K562 treated with DMSO at 1 percent for 4 hours (cell line): Measurements from ENCODE around the gene PTBP1. TPM values are rescaled to one million over a fixed set of nuclear protein-coding genes. Genes with fewer than 3 reads are reported as not detected.

ENCODE experiments used
- total RNA-seq: library from RNA; unstranded; fragments of 300-600 nt; gene quantifications from 2 replicates; pipeline ENCODE4 v1.2.3, GENCODE V29; 2022; ENCODE audit not compliant: insufficient read depth

PTBP1 gene
- total RNA-seq = 358 and 442 TPM in 2 replicates

DNA sequence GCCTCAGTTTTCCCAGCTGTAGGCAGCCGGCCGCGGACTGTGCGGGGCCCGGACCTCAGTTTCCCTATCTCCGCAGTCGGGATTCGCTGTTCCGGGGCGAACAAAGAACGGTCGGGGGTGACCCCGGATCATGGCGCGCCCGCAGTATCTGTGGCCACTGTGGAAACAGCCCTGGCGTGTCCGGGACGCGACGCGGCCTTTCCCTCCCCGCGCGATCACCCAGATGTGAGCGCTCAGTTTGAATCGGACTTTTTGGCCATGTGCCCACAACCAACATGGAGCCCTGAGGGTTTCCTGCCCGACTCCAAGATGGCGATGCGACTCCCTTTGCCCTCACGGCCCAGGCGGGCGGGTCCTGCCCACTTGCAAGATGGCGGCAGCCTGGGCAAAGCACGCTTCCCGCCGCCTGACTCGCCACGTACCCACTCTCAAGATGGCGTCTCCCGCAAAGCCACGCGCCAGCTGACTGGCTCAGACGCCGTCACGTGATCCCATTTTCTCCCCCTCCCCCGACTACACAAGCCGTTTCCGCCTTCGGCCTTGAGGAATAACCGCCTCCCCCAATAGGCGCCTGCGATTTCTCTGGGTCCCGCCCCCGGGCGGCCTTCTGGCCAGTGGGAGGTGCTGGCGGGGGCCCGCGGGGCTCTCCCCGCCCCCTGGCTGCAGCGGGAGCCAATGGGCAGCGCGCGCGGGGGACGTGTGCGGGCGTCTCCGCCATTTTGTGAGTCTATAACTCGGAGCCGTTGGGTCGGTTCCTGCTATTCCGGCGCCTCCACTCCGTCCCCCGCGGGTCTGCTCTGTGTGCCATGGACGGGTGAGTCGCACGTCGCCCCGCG, at the start of gene PTBP1:
TSS of gene PTBP1 (plus strand) at position 761 of the 836 bp plus-strand sequence. CDS start at position 807, 46 bp downstream.

DNA sequence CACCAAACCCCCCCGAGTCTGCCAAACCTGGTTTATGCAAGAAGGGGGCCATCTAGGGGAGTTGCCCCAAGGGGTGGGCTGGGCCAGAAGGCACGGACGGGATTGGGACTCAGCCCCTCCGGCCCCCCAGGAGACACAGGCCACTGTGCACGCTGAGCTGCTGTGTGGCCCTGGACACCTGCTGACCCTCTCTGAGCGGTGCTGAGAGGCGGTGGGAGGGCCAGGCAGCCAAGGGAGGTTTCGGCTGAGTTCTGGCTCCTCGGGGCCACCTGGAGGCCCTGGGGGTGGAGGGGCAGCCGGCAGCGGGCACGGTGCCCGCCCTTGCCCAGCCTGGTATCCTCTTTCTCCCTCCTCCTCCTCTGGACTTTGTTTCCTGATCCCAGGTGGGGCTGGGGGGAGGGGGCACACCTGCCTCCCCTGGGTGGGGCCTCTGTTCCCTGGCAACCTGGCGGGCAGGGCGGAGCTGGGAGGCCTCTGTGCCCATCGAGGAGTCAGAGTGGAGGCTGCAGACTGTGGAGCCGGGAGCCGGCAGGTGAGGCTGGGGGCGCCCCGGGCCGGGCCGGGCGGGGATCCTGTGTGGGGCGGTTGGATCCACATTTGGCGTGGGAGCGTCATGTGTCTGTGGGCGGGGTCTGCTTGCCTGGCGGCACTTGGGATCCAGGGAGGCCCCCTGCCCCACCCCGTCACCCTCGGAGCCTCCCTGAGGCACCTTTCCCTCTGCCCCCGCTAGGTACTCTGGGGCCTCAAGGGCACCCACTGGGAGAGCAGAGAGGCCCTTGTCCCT, 46.4 kb upstream of the PTBP1 start, which contains the start of gene MISP:
TSS of gene MISP (plus strand) at position 473 of the 784 bp plus-strand sequence. CDS start 5,835 bp downstream, outside the sequence.

DNA sequence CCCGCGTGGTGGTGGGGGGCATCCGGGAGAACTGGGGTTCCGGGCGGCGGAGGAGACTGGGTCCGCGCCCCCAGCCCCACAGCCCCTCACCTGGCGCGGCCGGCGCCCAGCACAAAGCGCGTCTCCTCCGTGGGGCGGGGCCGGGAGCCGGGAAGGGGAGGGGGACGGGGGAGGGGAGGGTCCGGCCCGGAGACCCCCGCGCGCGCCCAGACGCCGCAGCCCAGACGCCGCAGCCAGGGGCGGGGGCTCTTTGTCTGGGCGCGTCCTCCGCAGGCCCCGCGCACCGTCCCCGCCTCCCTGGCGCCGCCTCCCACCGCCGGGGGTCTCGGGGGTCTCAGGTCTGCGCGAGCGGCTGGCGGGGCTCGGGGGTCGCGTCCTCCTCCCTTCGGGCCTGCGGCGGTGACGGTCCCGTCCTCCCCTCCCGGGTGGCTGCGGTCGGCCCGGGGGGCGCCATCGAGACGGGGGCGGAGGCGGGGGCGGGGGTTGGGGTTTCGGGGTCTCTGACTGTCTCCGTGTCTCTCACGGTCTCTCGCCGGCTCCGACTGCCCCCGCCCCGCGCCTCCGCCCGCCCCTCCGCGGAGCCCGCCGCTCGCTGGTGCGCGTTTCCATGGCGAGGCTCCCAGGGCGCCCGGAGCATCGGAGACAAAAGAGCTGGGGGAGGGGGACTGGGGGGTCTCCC, 24.7 kb downstream of the PTBP1 start, which contains the start of gene PLPPR3:
TSS of gene PLPPR3 (minus strand) at position 131 of the 679 bp plus-strand sequence. CDS start 396 bp downstream, outside the sequence.

DNA sequence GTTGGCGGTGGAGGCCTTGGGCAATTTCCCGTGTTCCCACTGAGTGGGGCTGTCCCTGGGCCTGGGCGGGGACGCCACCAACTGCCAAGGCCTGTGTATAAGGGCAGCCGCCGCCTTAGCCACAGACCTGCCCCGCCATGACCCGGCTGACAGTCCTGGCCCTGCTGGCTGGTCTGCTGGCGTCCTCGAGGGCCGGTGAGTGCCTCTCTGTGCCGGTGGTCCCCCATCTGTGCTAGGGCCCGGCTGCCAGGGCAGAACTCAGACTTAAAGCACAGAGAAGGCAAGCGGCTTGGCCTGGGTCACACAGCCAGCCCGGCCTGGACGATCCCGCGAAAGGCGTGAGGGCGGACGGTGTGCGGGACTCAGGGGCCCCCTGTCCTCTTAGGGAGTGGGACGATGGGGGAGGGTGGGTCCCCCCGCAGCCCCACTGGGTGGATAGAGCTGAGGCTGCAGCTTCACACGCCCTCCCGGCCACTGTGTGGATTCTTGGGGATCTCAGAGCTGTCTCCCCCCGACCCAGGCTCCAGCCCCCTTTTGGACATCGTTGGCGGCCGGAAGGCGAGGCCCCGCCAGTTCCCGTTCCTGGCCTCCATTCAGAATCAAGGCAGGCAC, 30.6 kb downstream of the PTBP1 start, which contains the start of gene AZU1:
TSS of gene AZU1 (plus strand) at position 128 of the 612 bp plus-strand sequence. CDS start at position 138, 10 bp downstream.

GRCh38 chr19:840519-841206, 43.4 kb downstream of the PTBP1 start, which contains the start of gene PRTN3:
TSS of gene PRTN3 (plus strand) at chr19:840999. CDS start at chr19:841009, 10 bp downstream.

DNA sequence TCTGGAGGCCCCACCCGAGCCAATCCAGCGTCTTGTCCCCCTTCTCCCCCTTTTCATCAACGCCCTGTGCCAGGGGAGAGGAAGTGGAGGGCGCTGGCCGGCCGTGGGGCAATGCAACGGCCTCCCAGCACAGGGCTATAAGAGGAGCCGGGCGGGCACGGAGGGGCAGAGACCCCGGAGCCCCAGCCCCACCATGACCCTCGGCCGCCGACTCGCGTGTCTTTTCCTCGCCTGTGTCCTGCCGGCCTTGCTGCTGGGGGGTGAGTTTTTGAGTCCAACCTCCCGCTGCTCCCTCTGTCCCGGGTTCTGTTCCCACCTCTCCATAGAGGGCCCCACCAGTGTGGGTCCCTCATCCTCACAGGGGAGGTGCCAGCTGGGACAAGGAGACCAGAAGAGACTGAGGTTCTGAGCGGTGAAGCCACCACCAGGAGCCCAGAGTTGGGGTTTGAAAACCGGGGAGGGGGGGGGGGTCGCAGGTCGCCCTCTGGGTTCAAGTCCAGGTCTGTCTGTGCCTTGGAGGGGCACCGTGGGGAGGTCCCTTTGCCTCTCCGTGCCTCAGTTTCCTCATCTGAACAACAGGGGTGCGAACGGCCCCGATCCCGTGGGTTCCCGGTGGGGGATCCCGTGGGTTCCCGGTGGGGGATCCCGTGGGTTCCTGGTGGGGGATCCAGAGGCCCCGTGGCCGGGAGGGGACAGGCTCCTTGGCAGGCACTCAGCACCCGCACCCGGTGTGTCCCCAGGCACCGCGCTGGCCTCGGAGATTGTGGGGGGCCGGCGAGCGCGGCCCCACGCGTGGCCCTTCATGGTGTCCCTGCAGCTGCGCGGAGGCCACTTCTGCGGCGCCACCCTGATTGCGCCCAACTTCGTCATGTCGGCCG, 55.1 kb downstream of the PTBP1 start, which contains the start of gene ELANE:
TSS of gene ELANE (plus strand) at position 168 of the 878 bp plus-strand sequence. CDS start at position 194, 26 bp downstream.

GRCh38 chr19:858868-859843, 61.9 kb downstream of the PTBP1 start, which contains the start of gene CFD:
TSS of gene CFD (plus strand) at chr19:859664. CDS start at chr19:859690, 26 bp downstream.

Other genes with a start within 250 kb of the PTBP1 start
- gene BSG, start 224.9 kb upstream of the PTBP1 start, total RNA-seq = 581 and 603 TPM in 2 replicates
- gene HCN2, start 207.6 kb upstream of the PTBP1 start, total RNA-seq = 3.0 and 3.1 TPM in 2 replicates
- gene POLRMT, start 163.9 kb upstream of the PTBP1 start, total RNA-seq = 69.0 and 77.4 TPM in 2 replicates
- gene FGF22, start 157.6 kb upstream of the PTBP1 start, total RNA-seq = 1.3 TPM in 1 of 2 replicates, not detected in the other
- 72.9 and 88.4 TPM in 2 replicates for gene RNF126, start 134.2 kb upstream of the PTBP1 start, total RNA-seq
- 4.9 and 8.9 TPM in 2 replicates for gene FSTL3, start 121.1 kb upstream of the PTBP1 start, total RNA-seq
- gene PRSS57, start 102.0 kb upstream of the PTBP1 start, total RNA-seq = 55.9 and 66.7 TPM in 2 replicates
- gene PALM, start 88.5 kb upstream of the PTBP1 start, total RNA-seq = 12.2 and 17.7 TPM in 2 replicates
- gene MISP, start 46.3 kb upstream of the PTBP1 start, total RNA-seq = not detected in 2 replicates
- 86.2 and 97.2 TPM in 2 replicates for gene PLPPR3, start 24.5 kb downstream of the PTBP1 start, total RNA-seq
- gene AZU1, start 30.4 kb downstream of the PTBP1 start, total RNA-seq = 2.0 and 4.1 TPM in 2 replicates
- gene PRTN3, start 43.5 kb downstream of the PTBP1 start, total RNA-seq = 4.7 and 5.0 TPM in 2 replicates
- not detected in 2 replicates for gene ELANE, start 54.9 kb downstream of the PTBP1 start, total RNA-seq
- 44.6 and 62.6 TPM in 2 replicates for gene CFD, start 62.2 kb downstream of the PTBP1 start, total RNA-seq
- 29.7 and 43.4 TPM in 2 replicates for gene MED16, start 95.7 kb downstream of the PTBP1 start, total RNA-seq
- not detected in 2 replicates for gene RNU6-9, start 96.0 kb downstream of the PTBP1 start, total RNA-seq
- gene R3HDM4, start 115.8 kb downstream of the PTBP1 start, total RNA-seq = 152 and 154 TPM in 2 replicates
- 3.7 and 5.8 TPM in 2 replicates for gene KISS1R, start 119.9 kb downstream of the PTBP1 start, total RNA-seq
- 40.2 and 46.0 TPM in 2 replicates for gene ARID3A, start 128.6 kb downstream of the PTBP1 start, total RNA-seq
- 69.4 and 76.6 TPM in 2 replicates for gene WDR18, start 186.9 kb downstream of the PTBP1 start, total RNA-seq
- gene GRIN3B, start 203.0 kb downstream of the PTBP1 start, total RNA-seq = 0.75 and 0.97 TPM in 2 replicates
- gene TMEM259, start 223.7 kb downstream of the PTBP1 start, total RNA-seq = 198 and 255 TPM in 2 replicates
- not detected in 2 replicates for gene RNU6-2, start 224.1 kb downstream of the PTBP1 start, total RNA-seq
- 117 and 118 TPM in 2 replicates for gene CNN2, start 229.2 kb downstream of the PTBP1 start, total RNA-seq
- 41.5 and 58.2 TPM in 2 replicates for gene ABCA7, start 242.7 kb downstream of the PTBP1 start, total RNA-seq